NCI-H2196 treated with DMSO at 0.1 percent for 48 hours (cell line): ENCODE measurements around the gene CFAP20DC.
"Not testable (repeated sequence)": the region's sequence is repeated elsewhere in the genome, so short reads cannot be mapped to it uniquely, and the experiment has no call there.

Source experiments
- DNase-seq: peaks from one replicate; lab custom pipeline; 2025; ENCODE audit not compliant: unreplicated experiment; lab: John Stamatoyannopoulos, UW

Gene CFAP20DC

GRCh38 chr3:59023612-59024011, 26.2 kb downstream of the CFAP20DC start:
- no peak for DNase-seq

GRCh38 chr3:59017617-59017984, 32.2 kb downstream of the CFAP20DC start:
- DNase-seq, result no peak

- DNase-seq, result no peak
These were observed 32.8 kb downstream of the CFAP20DC start for GRCh38 chr3:59016930-59017616.

GRCh38 chr3:59013611-59014010, 36.2 kb downstream of the CFAP20DC start:
- DNase-seq, result no peak

DNA sequence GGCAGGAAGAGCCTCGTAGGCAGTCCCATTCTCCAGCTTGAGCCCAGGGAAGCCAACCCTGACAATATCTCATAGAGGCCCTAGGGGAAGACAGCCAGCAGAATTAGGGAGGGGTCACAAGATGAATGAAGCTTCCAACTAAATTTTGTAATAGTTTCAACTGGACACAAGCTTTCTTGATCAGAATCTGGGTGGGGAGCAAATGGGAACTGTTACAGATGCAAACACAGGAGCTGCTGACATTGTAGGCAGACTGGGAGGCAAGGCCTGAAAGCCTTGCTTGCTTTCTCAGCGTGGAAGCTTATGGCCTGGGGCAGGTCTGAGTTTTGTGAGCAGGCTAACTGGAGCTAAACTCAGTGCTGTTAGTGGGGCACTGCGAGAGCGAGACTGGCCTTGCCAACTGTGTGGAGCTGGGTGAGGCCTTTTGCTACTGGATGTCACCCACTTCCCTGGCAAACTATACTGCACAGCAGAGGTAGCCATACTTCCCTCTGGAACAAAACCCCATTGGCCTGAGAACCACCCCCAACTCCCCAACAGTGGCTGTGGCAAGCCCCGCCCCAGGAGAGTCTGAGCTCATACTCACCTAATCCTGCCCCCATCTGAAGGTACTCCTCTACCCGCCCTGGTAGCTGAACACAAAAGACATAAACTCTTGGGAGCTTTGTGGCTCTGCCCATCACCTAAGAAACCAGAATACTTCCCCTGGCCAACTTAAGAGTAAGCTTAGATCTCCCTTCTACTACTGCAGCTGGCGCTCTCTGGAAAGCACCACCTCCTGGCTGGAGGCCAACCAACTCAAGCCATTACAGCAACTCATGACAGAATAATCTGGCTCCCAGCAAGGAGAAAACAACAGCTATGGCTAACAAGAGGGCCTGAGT, 42.9 kb downstream of the CFAP20DC start:
- DNase-seq, result no peak

GRCh38 chr3:59001675-59002074, 48.1 kb downstream of the CFAP20DC start:
- no peak for DNase-seq

DNA sequence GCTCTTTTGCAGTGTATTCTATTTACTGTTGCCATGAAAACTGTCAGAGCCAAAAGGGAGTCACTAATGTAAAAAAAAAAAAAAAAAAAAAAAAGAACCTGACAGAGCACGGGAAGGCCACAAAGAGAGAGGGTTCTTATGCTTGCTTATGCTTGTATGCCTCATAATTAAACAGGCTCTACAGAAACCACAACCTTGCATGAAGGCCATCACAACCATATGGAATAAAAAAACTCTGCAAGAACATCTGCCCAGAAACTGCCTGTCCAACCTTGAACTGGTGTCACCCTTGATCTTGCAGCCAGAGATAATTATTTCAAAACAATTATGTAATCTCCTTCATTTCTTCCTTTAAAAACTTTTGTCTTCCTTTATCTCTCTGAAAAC, 50.1 kb downstream of the CFAP20DC start:
- DNase-seq, result no peak

DNA sequence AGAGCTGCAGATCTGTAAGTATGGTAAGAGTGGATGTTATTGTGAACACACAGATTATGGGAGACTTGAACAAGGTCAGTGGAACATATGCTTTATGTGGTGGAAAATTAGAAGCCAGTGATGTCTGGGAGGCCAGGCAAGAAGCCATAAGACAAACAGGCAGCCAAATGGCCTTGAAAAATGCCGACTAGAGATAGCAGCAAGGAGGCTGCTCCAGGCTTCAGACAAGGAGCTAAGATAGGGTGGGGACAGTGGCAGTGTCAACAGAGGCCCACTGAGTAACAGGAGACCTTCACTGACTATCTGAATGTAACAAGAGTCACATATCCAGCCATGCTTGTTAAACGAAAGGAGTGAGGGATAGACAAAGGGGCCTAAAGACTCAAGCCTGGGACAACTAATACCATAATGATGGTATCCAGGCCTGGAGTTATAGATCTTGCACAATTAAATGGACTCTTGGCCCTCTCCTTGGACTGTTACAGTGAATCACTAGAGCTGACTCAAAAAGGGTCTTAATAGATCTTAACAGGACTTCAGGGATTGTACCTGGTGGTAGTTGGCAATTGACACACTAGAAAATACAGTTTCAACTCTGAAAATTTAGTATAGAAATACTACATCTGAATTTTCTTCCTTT, 50.6 kb downstream of the CFAP20DC start:
- DNase-seq, result no peak

GRCh38 chr3:58998476-58999117, 51.2 kb downstream of the CFAP20DC start:
- DNase-seq, result no peak

GRCh38 chr3:58996730-58997129, 53.1 kb downstream of the CFAP20DC start:
- no peak for DNase-seq

DNA sequence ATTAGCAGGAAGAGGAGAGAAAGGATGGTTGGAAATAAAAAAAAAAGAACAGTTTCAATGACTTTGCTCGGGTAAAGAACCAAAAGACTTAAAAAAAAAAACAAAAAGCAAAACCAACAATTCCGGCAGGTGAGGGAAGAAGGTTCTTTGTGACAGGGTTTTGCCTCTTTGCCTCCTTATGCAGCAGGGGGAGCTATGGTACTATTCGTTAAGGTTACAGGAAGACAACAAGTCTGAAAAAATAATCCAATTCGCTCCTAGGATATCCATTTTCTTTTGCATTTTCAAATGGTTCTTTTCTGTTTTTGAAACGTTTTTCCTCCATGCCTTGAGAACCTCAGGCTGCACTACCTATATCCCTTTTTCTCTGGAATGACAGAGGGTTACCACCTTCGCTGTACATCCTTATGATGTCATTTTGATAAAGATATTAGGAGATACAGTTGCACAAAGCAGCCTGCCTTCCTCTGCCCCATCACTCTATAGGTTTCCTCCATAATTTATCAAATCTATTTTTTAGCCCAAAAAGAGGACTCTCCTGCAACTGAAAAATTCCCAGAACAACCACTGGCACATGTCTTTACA, 55.0 kb downstream of the CFAP20DC start:
- DNase-seq, result peak; percentile 17

DNA sequence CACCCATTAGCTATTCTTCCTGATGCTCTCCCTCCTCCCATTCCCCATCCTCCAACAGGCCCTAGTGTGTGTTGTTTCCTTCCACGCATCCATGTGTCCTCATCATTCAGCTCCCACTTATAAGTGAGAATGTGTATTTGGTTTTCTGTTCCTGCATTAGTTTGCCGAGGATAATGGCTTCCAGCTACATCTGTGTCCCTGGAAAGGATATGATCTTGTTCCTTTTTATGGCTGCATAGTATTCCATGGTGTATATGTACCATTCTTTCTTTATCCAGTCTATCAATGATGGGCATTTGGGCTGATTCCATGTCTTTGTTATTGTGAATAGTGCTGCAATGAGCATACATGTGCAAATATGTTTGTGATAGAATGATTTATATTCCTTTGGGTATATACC, 56.3 kb downstream of the CFAP20DC start:
- DNase-seq, result no peak

- DNase-seq, result no peak
These were observed 58.2 kb downstream of the CFAP20DC start for GRCh38 chr3:58991623-58992022.

DNA sequence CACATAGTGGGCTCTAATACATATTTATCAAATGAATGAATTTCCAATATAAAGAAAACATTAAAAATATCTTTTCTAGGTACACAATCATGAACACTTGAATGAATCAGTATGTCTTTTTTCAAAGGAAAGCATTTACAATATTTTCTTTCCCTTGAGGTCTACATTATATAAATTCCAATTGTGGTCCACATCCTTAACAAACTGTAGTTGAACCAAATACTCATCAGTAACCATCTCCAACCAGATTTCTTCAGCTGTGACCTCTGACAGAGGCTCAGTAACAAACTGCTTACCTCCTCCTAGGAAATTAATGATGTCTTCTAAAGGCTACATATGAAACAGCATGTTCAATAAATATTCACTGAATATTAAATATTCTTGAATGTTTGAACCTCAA, 58.8 kb downstream of the CFAP20DC start:
- no peak for DNase-seq

DNA sequence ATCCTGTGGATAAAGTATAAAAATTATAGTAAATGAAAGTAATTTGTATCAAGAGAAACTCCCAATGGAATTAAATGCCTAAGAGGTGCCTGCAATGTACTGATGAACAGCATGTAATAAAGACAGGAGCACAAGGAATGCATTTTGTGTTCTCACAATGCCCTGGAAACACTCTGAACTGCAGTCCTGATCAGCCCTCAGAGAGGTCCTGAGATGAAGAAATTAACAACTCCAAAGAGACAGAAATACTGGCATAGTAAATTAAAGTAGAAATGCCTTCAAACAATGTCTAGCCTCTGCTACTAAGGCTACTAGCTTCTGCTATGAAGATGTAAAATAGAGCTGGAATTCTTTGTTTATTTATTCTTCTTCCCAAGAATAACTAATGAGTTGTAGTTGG, 59.9 kb downstream of the CFAP20DC start:
- no peak for DNase-seq

DNA sequence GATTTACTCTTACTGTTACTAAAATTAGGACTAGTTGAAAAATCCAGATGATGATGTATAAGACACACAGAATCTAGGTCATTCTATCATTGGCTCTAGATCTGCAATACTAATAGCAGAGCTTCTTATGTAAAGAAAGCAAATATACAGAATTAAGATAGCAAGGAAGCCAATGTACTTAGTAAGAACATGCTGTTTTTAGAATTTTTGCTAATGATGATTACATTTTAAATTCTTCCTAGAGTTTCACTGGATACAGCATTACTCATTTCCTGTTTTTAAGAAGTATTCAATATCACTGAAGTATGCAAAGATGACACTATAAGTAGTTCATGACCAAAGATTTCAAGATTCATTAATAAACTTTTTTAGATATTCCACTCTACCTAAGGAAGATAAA, 60.7 kb downstream of the CFAP20DC start:
- DNase-seq, result no peak

- no peak for DNase-seq
These were observed 61.8 kb downstream of the CFAP20DC start for GRCh38 chr3:58988041-58988440.

GRCh38 chr3:58986654-58987053, 63.2 kb downstream of the CFAP20DC start:
- no peak for DNase-seq

- no peak for DNase-seq
These were observed 70.0 kb downstream of the CFAP20DC start for GRCh38 chr3:58979840-58980239.

GRCh38 chr3:58973796-58974195, 76.0 kb downstream of the CFAP20DC start:
- no peak for DNase-seq

GRCh38 chr3:58967866-58968265, 82.0 kb downstream of the CFAP20DC start:
- DNase-seq, result not testable (repeated sequence)
